ENCODE data around the gene APOC1.
"Not testable (repeated sequence)": the region's sequence is repeated elsewhere in the genome, so short reads cannot be mapped to it uniquely, and the experiment has no call there.

Gene APOC1

GRCh38 chr19:44926245-44927077, 12.1 kb downstream of the APOC1 start:
- Histone ChIP-seq H3K27me3 (ENCODE audit: control insufficient read depth, insufficient read depth, low read length) (peaks cover 16% of the 10 kb centered on the region), H3K4me2 (ENCODE audit: low read length) (peak overlapping the region; percentile 72), H3K4me1 (ENCODE audit: control insufficient read depth, insufficient read depth, low read length) (peaks cover 29% of the 10 kb centered on the region), H3K4me3 (ENCODE audit: low read length) (peak overlapping the region; percentile 44)
- H3K9me3 ChIP-seq (replicated peaks; ENCODE audit: low read length); H3K36me3 ChIP-seq (ENCODE audit: insufficient read depth, low read length); H3K9ac ChIP-seq (ENCODE audit: low read depth, low read length): not testable (repeated sequence)

- Histone ChIP-seq H3K9ac (ENCODE audit: low read depth, low read length) (no peak overlapping the region), H3K36me3 (ENCODE audit: insufficient read depth, low read length) (no peaks in the 10 kb centered on the region), H3K4me3 (ENCODE audit: low read length) (no peak overlapping the region), H3K4me1 (ENCODE audit: control insufficient read depth, insufficient read depth, low read length) (peaks cover 29% of the 10 kb centered on the region), H3K27me3 (ENCODE audit: control insufficient read depth, insufficient read depth, low read length) (peaks cover 17% of the 10 kb centered on the region), H3K4me2 (ENCODE audit: low read length) (peak overlapping the region; percentile 72), H3K9me3 (replicated peaks; ENCODE audit: low read length) (no peaks in the 10 kb centered on the region)
These were observed 13.3 kb downstream of the APOC1 start for GRCh38 chr19:44927746-44928145.

- Histone ChIP-seq H3K9ac (ENCODE audit: low read depth, low read length) (no peak overlapping the region), H3K36me3 (ENCODE audit: insufficient read depth, low read length) (no peaks in the 10 kb centered on the region), H3K4me3 (ENCODE audit: low read length) (no peak overlapping the region), H3K4me2 (ENCODE audit: low read length) (no peak overlapping the region), H3K4me1 (ENCODE audit: control insufficient read depth, insufficient read depth, low read length) (peaks cover 21% of the 10 kb centered on the region), H3K9me3 (replicated peaks; ENCODE audit: low read length) (no peaks in the 10 kb centered on the region), H3K27me3 (ENCODE audit: control insufficient read depth, insufficient read depth, low read length) (peaks cover 10% of the 10 kb centered on the region)
These were observed 15.7 kb downstream of the APOC1 start for GRCh38 chr19:44930088-44930487.

- Histone ChIP-seq H3K4me1 (ENCODE audit: control insufficient read depth, insufficient read depth, low read length) (peaks cover 12% of the 10 kb centered on the region), H3K4me2 (ENCODE audit: low read length) (no peak overlapping the region), H3K36me3 (ENCODE audit: insufficient read depth, low read length) (no peaks in the 10 kb centered on the region), H3K9me3 (replicated peaks; ENCODE audit: low read length) (no peaks in the 10 kb centered on the region), H3K9ac (ENCODE audit: low read depth, low read length) (no peak overlapping the region), H3K4me3 (ENCODE audit: low read length) (no peak overlapping the region), H3K27me3 (ENCODE audit: control insufficient read depth, insufficient read depth, low read length) (peaks cover 9% of the 10 kb centered on the region)
These were observed 17.1 kb downstream of the APOC1 start for GRCh38 chr19:44931541-44931940.

GRCh38 chr19:44939668-44940067, 25.3 kb downstream of the APOC1 start:
- H3K36me3 ChIP-seq (ENCODE audit: insufficient read depth, low read length): no peaks in the 10 kb centered on the region
- H3K9ac ChIP-seq (ENCODE audit: low read depth, low read length): no peak overlapping the region
- H3K27me3 ChIP-seq (ENCODE audit: control insufficient read depth, insufficient read depth, low read length): peaks cover 6% of the 10 kb centered on the region
- H3K4me2 ChIP-seq (ENCODE audit: low read length): no peak overlapping the region
- H3K4me1 ChIP-seq (ENCODE audit: control insufficient read depth, insufficient read depth, low read length): no peaks in the 10 kb centered on the region
- H3K4me3 ChIP-seq (ENCODE audit: low read length): no peak overlapping the region
- H3K9me3 ChIP-seq (replicated peaks; ENCODE audit: low read length): no peaks in the 10 kb centered on the region

GRCh38 chr19:44942067-44942571, 27.7 kb downstream of the APOC1 start, which contains the start of gene APOC4:
Gene APOC4 (plus strand): TSS chr19:44942237. CDS start chr19:44942278, 41 bp downstream.
- Histone ChIP-seq H3K4me3 (ENCODE audit: low read length) (no peak within 1 kb of the TSS), H3K36me3 (ENCODE audit: insufficient read depth, low read length) (no peaks in the 10 kb centered on the region), H3K9me3 (replicated peaks; ENCODE audit: low read length) (no peaks in the 10 kb centered on the region), H3K9ac (ENCODE audit: low read depth, low read length) (no peak within 1 kb of the TSS), H3K4me2 (ENCODE audit: low read length) (no peak within 1 kb of the TSS), H3K4me1 (ENCODE audit: control insufficient read depth, insufficient read depth, low read length) (no peaks in the 10 kb centered on the region), H3K27me3 (ENCODE audit: control insufficient read depth, insufficient read depth, low read length) (no peaks in the 10 kb centered on the region)

GRCh38 chr19:44943801-44944249, 29.4 kb downstream of the APOC1 start:
- Histone ChIP-seq H3K9me3 (replicated peaks; ENCODE audit: low read length) (no peaks in the 10 kb centered on the region), H3K4me1 (ENCODE audit: control insufficient read depth, insufficient read depth, low read length) (no peaks in the 10 kb centered on the region), H3K36me3 (ENCODE audit: insufficient read depth, low read length) (no peaks in the 10 kb centered on the region), H3K27me3 (ENCODE audit: control insufficient read depth, insufficient read depth, low read length) (no peaks in the 10 kb centered on the region), H3K4me3 (ENCODE audit: low read length) (no peak overlapping the region), H3K4me2 (ENCODE audit: low read length) (peak overlapping the region; percentile 43), H3K9ac (ENCODE audit: low read depth, low read length) (no peak overlapping the region)

GRCh38 chr19:44947041-44947581, 32.7 kb downstream of the APOC1 start:
- H3K36me3 ChIP-seq (ENCODE audit: insufficient read depth, low read length): no peaks in the 10 kb centered on the region
- H3K4me2 ChIP-seq (ENCODE audit: low read length): no peak overlapping the region
- H3K9ac ChIP-seq (ENCODE audit: low read depth, low read length): no peak overlapping the region
- no peaks in the 10 kb centered on the region for H3K27me3 ChIP-seq (ENCODE audit: control insufficient read depth, insufficient read depth, low read length)
- no peak overlapping the region for H3K4me3 ChIP-seq (ENCODE audit: low read length)
- no peaks in the 10 kb centered on the region for H3K9me3 ChIP-seq (replicated peaks; ENCODE audit: low read length)
- H3K4me1 ChIP-seq (ENCODE audit: control insufficient read depth, insufficient read depth, low read length): peaks cover 6% of the 10 kb centered on the region

GRCh38 chr19:44948237-44948636, 33.8 kb downstream of the APOC1 start:
- H3K4me3 ChIP-seq (ENCODE audit: low read length): no peak overlapping the region
- peaks cover 6% of the 10 kb centered on the region for H3K4me1 ChIP-seq (ENCODE audit: control insufficient read depth, insufficient read depth, low read length)
- H3K27me3 ChIP-seq (ENCODE audit: control insufficient read depth, insufficient read depth, low read length): no peaks in the 10 kb centered on the region
- no peak overlapping the region for H3K4me2 ChIP-seq (ENCODE audit: low read length)
- no peaks in the 10 kb centered on the region for H3K36me3 ChIP-seq (ENCODE audit: insufficient read depth, low read length)
- no peaks in the 10 kb centered on the region for H3K9me3 ChIP-seq (replicated peaks; ENCODE audit: low read length)
- H3K9ac ChIP-seq (ENCODE audit: low read depth, low read length): no peak overlapping the region

GRCh38 chr19:44948763-44949374, 34.5 kb downstream of the APOC1 start:
- H3K4me3 ChIP-seq (ENCODE audit: low read length): no peak overlapping the region
- H3K4me2 ChIP-seq (ENCODE audit: low read length): no peak overlapping the region
- no peaks in the 10 kb centered on the region for H3K9me3 ChIP-seq (replicated peaks; ENCODE audit: low read length)
- no peak overlapping the region for H3K9ac ChIP-seq (ENCODE audit: low read depth, low read length)
- no peaks in the 10 kb centered on the region for H3K27me3 ChIP-seq (ENCODE audit: control insufficient read depth, insufficient read depth, low read length)
- peaks cover 6% of the 10 kb centered on the region for H3K4me1 ChIP-seq (ENCODE audit: control insufficient read depth, insufficient read depth, low read length)
- H3K36me3 ChIP-seq (ENCODE audit: insufficient read depth, low read length): no peaks in the 10 kb centered on the region

GRCh38 chr19:44949550-44949949, 35.1 kb downstream of the APOC1 start:
- Histone ChIP-seq H3K4me2 (ENCODE audit: low read length) (no peak overlapping the region), H3K9ac (ENCODE audit: low read depth, low read length) (no peak overlapping the region), H3K36me3 (ENCODE audit: insufficient read depth, low read length) (no peaks in the 10 kb centered on the region), H3K27me3 (ENCODE audit: control insufficient read depth, insufficient read depth, low read length) (no peaks in the 10 kb centered on the region), H3K4me3 (ENCODE audit: low read length) (no peak overlapping the region), H3K4me1 (ENCODE audit: control insufficient read depth, insufficient read depth, low read length) (peaks cover 6% of the 10 kb centered on the region), H3K9me3 (replicated peaks; ENCODE audit: low read length) (no peaks in the 10 kb centered on the region)

Data from skeletal muscle satellite cell (primary cell).